Measurements from ENCODE around the gene CUEDC1.

DNA sequence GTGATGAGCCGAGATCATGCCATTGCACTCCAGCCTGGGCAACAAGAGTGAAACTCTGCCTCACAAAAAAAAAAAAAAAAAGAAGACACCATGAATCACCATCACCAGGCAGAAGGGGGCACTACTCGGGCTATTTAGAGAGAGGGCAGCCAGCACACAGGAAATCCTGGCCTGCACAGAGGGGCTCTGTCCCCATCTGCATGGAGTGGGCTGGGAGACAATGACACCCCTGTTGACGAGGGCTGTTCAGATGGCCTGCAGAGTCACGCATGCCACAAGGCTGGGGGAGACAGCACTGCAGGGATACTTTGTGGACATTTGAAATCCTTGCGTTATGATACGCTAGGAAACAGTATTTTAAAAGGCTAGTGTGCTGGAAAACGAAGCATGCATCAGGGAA lies 48.3 kb downstream of the CUEDC1 start:
- no peak for TF ChIP-seq POLR2A (IDR thresholded peaks at IDR 0.05; ENCODE audit: low read length)
- no peak for TF ChIP-seq GATA1 (IDR thresholded peaks at IDR 0.05; ENCODE audit: low read depth, low read length)
